ENCODE measurements around the gene MIAT.
A peak's percentile ranks its signal among the peaks of the same experiment; 100 is the strongest.

Gene MIAT

GRCh38 chr22:26648528-26649388 is 8.6 kb upstream of the MIAT start:
- H3K27ac Mint-ChIP-seq, result peak overlapping the region; percentile 0
- peaks cover 80% of the 10 kb centered on the region for H3K4me1 Mint-ChIP-seq
- ATAC-seq, result no peak

GRCh38 chr22:26650722-26651421 is 6.5 kb upstream of the MIAT start:
- Mint-ChIP-seq H3K4me1 (peaks cover 59% of the 10 kb centered on the region), H3K36me3 (no peaks in the 10 kb centered on the region), H3K9me3 (no peaks in the 10 kb centered on the region), H3K4me3 (peak overlapping the region; percentile 17), H3K27ac (no peak overlapping the region)
- DNase-seq (ENCODE audit: low spot score in 2 of 2) (no peak), ATAC-seq (peak; percentile 84)

More at GRCh38 chr22:26648528-26649388, 8.6 kb upstream of the MIAT start:
- DNase-seq (ENCODE audit: low spot score in 2 of 2), result no peak
- Mint-ChIP-seq H3K36me3 (peaks cover 4% of the 10 kb centered on the region), H3K4me3 (peak overlapping the region; percentile 72), H3K9me3 (no peaks in the 10 kb centered on the region)

- no peak overlapping the region for H3K4me3 Mint-ChIP-seq
- H3K36me3 Mint-ChIP-seq, result no peaks in the 10 kb centered on the region
- no peaks in the 10 kb centered on the region for H3K9me3 Mint-ChIP-seq
- no peak for DNase-seq (ENCODE audit: low spot score in 2 of 2)
- peaks cover 49% of the 10 kb centered on the region for H3K4me1 Mint-ChIP-seq
- H3K27ac Mint-ChIP-seq, result no peak overlapping the region
- no peak for ATAC-seq
Measured at GRCh38 chr22:26651815-26652214, 5.6 kb upstream of the MIAT start.

GRCh38 chr22:26658161-26658560 is 773 bp downstream of the MIAT start:
- no peak for DNase-seq (ENCODE audit: low spot score in 2 of 2)
- Mint-ChIP-seq H3K4me3 (peak overlapping the region; percentile 88), H3K4me1 (peaks cover 43% of the 10 kb centered on the region), H3K27ac (peak overlapping the region; percentile 90), H3K36me3 (peaks cover 14% of the 10 kb centered on the region), H3K9me3 (no peaks in the 10 kb centered on the region)
- ATAC-seq, result peak; percentile 38

- Mint-ChIP-seq H3K9me3 (no peaks in the 10 kb centered on the region), H3K27ac (peak overlapping the region; percentile 90), H3K4me3 (peak overlapping the region; percentile 88), H3K4me1 (peaks cover 43% of the 10 kb centered on the region), H3K36me3 (peaks cover 21% of the 10 kb centered on the region)
- peak; percentile 92 for ATAC-seq
- peak; percentile 60 to 93 for DNase-seq (ENCODE audit: low spot score in 2 of 2)
Measured at GRCh38 chr22:26658671-26659478, 1.5 kb downstream of the MIAT start.

GRCh38 chr22:26660356-26660755 is 3.0 kb downstream of the MIAT start:
- Mint-ChIP-seq H3K36me3 (peaks cover 36% of the 10 kb centered on the region), H3K4me1 (peaks cover 57% of the 10 kb centered on the region), H3K4me3 (no peak overlapping the region), H3K27ac (no peak overlapping the region), H3K9me3 (no peaks in the 10 kb centered on the region)
- ATAC-seq (no peak), DNase-seq (ENCODE audit: low spot score in 2 of 2) (no peak)

GRCh38 chr22:26660961-26661578 is 3.7 kb downstream of the MIAT start:
- H3K9me3 Mint-ChIP-seq, result no peaks in the 10 kb centered on the region
- H3K4me1 Mint-ChIP-seq, result peaks cover 64% of the 10 kb centered on the region
- DNase-seq (ENCODE audit: low spot score in 2 of 2) (no peak), ATAC-seq (no peak)
- peaks cover 42% of the 10 kb centered on the region for H3K36me3 Mint-ChIP-seq
- H3K4me3 Mint-ChIP-seq, result no peak overlapping the region
- H3K27ac Mint-ChIP-seq, result no peak overlapping the region

- DNase-seq (ENCODE audit: low spot score in 2 of 2) (no peak), ATAC-seq (no peak)
- H3K4me3 Mint-ChIP-seq, result no peak overlapping the region
- peaks cover 73% of the 10 kb centered on the region for H3K4me1 Mint-ChIP-seq
- peak overlapping the region; percentile 54 for H3K27ac Mint-ChIP-seq
- peaks cover 48% of the 10 kb centered on the region for H3K36me3 Mint-ChIP-seq
- H3K9me3 Mint-ChIP-seq, result no peaks in the 10 kb centered on the region
Measured at GRCh38 chr22:26662160-26662559, 4.8 kb downstream of the MIAT start.

- Mint-ChIP-seq H3K27ac (peak overlapping the region; percentile 45), H3K4me1 (peaks cover 71% of the 10 kb centered on the region), H3K9me3 (no peaks in the 10 kb centered on the region), H3K4me3 (no peak overlapping the region), H3K36me3 (peaks cover 56% of the 10 kb centered on the region)
- DNase-seq (ENCODE audit: low spot score in 2 of 2) (no peak), ATAC-seq (no peak)
Measured at GRCh38 chr22:26663374-26663923, 6.1 kb downstream of the MIAT start.

GRCh38 chr22:26665813-26666231 is 8.4 kb downstream of the MIAT start:
- Mint-ChIP-seq H3K4me1 (peaks cover 81% of the 10 kb centered on the region), H3K4me3 (peak overlapping the region; percentile 74), H3K36me3 (peaks cover 65% of the 10 kb centered on the region), H3K27ac (peak overlapping the region; percentile 98), H3K9me3 (no peaks in the 10 kb centered on the region)
- DNase-seq (ENCODE audit: low spot score in 2 of 2), result no peak
- ATAC-seq, result peak; percentile 58

- ATAC-seq (no peak), DNase-seq (ENCODE audit: low spot score in 2 of 2) (no peak)
- Mint-ChIP-seq H3K27ac (peak overlapping the region; percentile 98), H3K36me3 (peaks cover 76% of the 10 kb centered on the region), H3K4me1 (peaks cover 84% of the 10 kb centered on the region), H3K9me3 (no peaks in the 10 kb centered on the region), H3K4me3 (no peak overlapping the region)
Measured at GRCh38 chr22:26667140-26667539, 9.8 kb downstream of the MIAT start.

- DNase-seq (ENCODE audit: low spot score in 2 of 2) (no peak), ATAC-seq (no peak)
- peaks cover 78% of the 10 kb centered on the region for H3K36me3 Mint-ChIP-seq
- H3K27ac Mint-ChIP-seq, result peak overlapping the region; percentile 98
- H3K4me1 Mint-ChIP-seq, result peaks cover 95% of the 10 kb centered on the region
- H3K4me3 Mint-ChIP-seq, result no peak overlapping the region
- H3K9me3 Mint-ChIP-seq, result no peaks in the 10 kb centered on the region
Measured at GRCh38 chr22:26669060-26669481, 11.7 kb downstream of the MIAT start.

- ATAC-seq, result no peak
- Mint-ChIP-seq H3K27ac (peak overlapping the region; percentile 98), H3K4me3 (peak overlapping the region; percentile 91), H3K9me3 (no peaks in the 10 kb centered on the region), H3K4me1 (peaks cover 95% of the 10 kb centered on the region), H3K36me3 (peaks cover 78% of the 10 kb centered on the region)
- DNase-seq (ENCODE audit: low spot score in 2 of 2), result no peak
Measured at GRCh38 chr22:26670459-26670858, 13.1 kb downstream of the MIAT start.

- Mint-ChIP-seq H3K4me1 (peaks cover 93% of the 10 kb centered on the region), H3K27ac (peak overlapping the region; percentile 98), H3K9me3 (no peaks in the 10 kb centered on the region), H3K36me3 (peaks cover 76% of the 10 kb centered on the region), H3K4me3 (peak overlapping the region; percentile 91)
- DNase-seq (ENCODE audit: low spot score in 2 of 2), result peak; percentile 56 to 84
- ATAC-seq, result peak; percentile 71
Measured at GRCh38 chr22:26671317-26672059, 14.1 kb downstream of the MIAT start.

All from stimulated activated effector memory CD8-positive, alpha-beta T cell treated with anti-CD3 and anti-CD28 coated beads, Interleukin-12 subunit alpha, Interleukin-12 subunit beta, amount 100 ng/mL, for 72 hours (primary cell).